Adrenal gland (tissue), 12 donors: Measurements from ENCODE around the gene NRAS. TPM values are rescaled to one million over a fixed set of nuclear protein-coding genes. Genes with fewer than 3 reads are reported as not detected.

Experiments used
- DNase-seq, 7 donors: peaks; one replicate each; pipeline ENCODE4 v3.0.0-alpha.2; 2019 to 2020
- H3K27ac ChIP-seq, 5 donors: fragments of 200-600 bp; sonication (generic) in 4 of 5; 1 replicate in 3 of 5; 2 replicates in 2 of 5; pipeline versions ENCODE4 v1.5.1 to v1.8.0; 2016 to 2020; ENCODE audit warnings: mild to moderate bottlenecking in 1 of 5
- H3K27me3 ChIP-seq: fragments of 200-600 bp; 2 replicates; pipeline ENCODE4 v1.8.0; 2021
- H3K36me3 ChIP-seq, 2 donors: fragments of 200-600 bp; replicated peaks in 1 of 2; 1 replicate in 1 of 2; 2 replicates in 1 of 2; pipeline versions ENCODE4 v1.5.1 to v1.8.0; 2018 to 2022
- H3K4me1 ChIP-seq, 2 donors: fragments of 200-600 bp; replicated peaks in 1 of 2; 1 replicate in 1 of 2; 2 replicates in 1 of 2; pipeline versions ENCODE4 v1.5.1 to v1.8.0; 2018 to 2021
- H3K4me3 ChIP-seq, 4 donors: fragments of 200-600 bp; sonication (generic) in 3 of 4; one replicate each; pipeline ENCODE4 v1.5.1; 2016 to 2018
- H3K9me3 ChIP-seq, 3 donors: fragments of 200-600 bp; sonication (generic) in 1 of 3; replicated peaks in 1 of 3; 1 replicate in 2 of 3; 2 replicates in 1 of 3; pipeline versions ENCODE4 v1.5.1 to v1.8.0; 2016 to 2021
- CTCF ChIP-seq, 6 experiments: fragments of 450-650 bp in 4 of 6; fragments of 200-600 bp in 2 of 6; sonication (generic) in 1 of 6; IDR thresholded peaks; 1 replicate in 5 of 6; 2 replicates in 1 of 6; pipeline versions ENCODE4 v1.5.1 to v1.8.0; 2016 to 2021; ENCODE audit warnings: antibody characterized with exemption in 6 of 6, mild to moderate bottlenecking in 2 of 6, moderate library complexity in 1 of 6
- POLR2A ChIP-seq, 2 donors: fragments of 450-650 bp; IDR thresholded peaks; one replicate each; pipeline ENCODE4 v1.6.1; 2017; ENCODE audit warnings: antibody characterized with exemption in 2 of 2, mild to moderate bottlenecking in 2 of 2, moderate library complexity in 1 of 2
- WGBS, 4 donors: extraction: QIAGEN DNeasy Blood & Tissue Kit in 2 of 4; methylation state at CpG; one replicate each; pipeline versions ENCODE4 v1.1.5 to v1.1.7; 2013 to 2017; 5-methylcytosine and 5-hydroxymethylcytosine counted together
- intact Hi-C, 2 donors: fragments of 100-400 bp; cut with DNase I; formaldehyde crosslinking; loops; one replicate each; pipeline versions ENCODE4 v1.14.1 to v1.15.0; 2022 to 2023
- polyA plus RNA-seq, 3 donors: library from polyadenylated mRNA; stranded (reverse); fragments of 200-250 nt in 2 of 3; fragments of 350-450 nt in 1 of 3; fragmentation: Illumina TruSeq in 1 of 3; extraction: RNeasy Lipid Tissue Mini Kit (QIAGEN cat#74804) in 1 of 3; gene quantifications; one replicate each; pipeline ENCODE4 v1.2.3, GENCODE V29; 2013 to 2014
- total RNA-seq, 9 donors: library from RNA; depleted of rRNA in 4 of 9; stranded (reverse); fragments of >200 nt in 4 of 9; fragments of 120-200 nt in 1 of 9; fragmentation: NEBNext Ultra II Directional in 1 of 9; extraction: Animal tissue kit (Norgen Biotek cat#: 25700) in 1 of 9; gene quantifications; one replicate each; pipeline versions ENCODE4 v1.1.0 to v1.2.4, GENCODE V29; 2013 to 2023
- donor health status: healthy with polysubstance abuse.
- donor health status: Bipolar disorder and iron deficiency.
- donor health status: DM: yes; HTN: yes; CAD: no.
- donor health status: DM: no; HTN: no; CAD: no.
- donor health status: DM: no; HTN: no; CAD: no.
- donor health status: DM: yes; HTN: yes; CAD: no.

The NRAS gene
- total and polyA plus RNA-seq, 12 donors, result 5.8 to 46.6 (median 18.7) TPM

GRCh38 chr1:114749835-114750234 is 33.3 kb upstream of the NRAS start:
- 79 to 83% (median 82%) methylated on average over 5 of the region's 5 CpGs for WGBS, 4 donors
- Histone ChIP-seq H3K9me3 (no peaks in the 10 kb centered on the region), H3K4me1 (peaks cover 40 to 71% of the 10 kb centered on the region in 2 donors), H3K27me3 (no peaks in the 10 kb centered on the region), H3K27ac (no peak overlapping the region), H3K36me3 (peaks cover 0 to 19% of the 10 kb centered on the region in 2 donors), H3K4me3 (no peak overlapping the region)
- TF ChIP-seq POLR2A (IDR thresholded peaks at IDR 0.05) (no peak), CTCF (IDR thresholded peaks at IDR 0.05) (no peak)
- no peak for DNase-seq
- intact Hi-C loops, result no loop called here

- WGBS, 4 donors, result 78 to 90% (median 84%) methylated on average over 6 of the region's 6 CpGs
- Histone ChIP-seq H3K27me3 (no peaks in the 10 kb centered on the region), H3K9me3 (no peaks in the 10 kb centered on the region), H3K36me3 (peaks cover 0 to 19% of the 10 kb centered on the region in 2 donors), H3K4me1 (peaks cover 12 to 44% of the 10 kb centered on the region in 2 donors), H3K4me3 (no peak overlapping the region), H3K27ac (no peak overlapping the region)
- no peak for DNase-seq
- TF ChIP-seq CTCF (IDR thresholded peaks at IDR 0.05) (no peak), POLR2A (IDR thresholded peaks at IDR 0.05) (no peak)
- intact Hi-C loops, result no loop called here
Measured at GRCh38 chr1:114746450-114747121, 30.0 kb upstream of the NRAS start.

- TF ChIP-seq CTCF (IDR thresholded peaks at IDR 0.05) (no peak), POLR2A (IDR thresholded peaks at IDR 0.05) (no peak)
- Histone ChIP-seq H3K27ac (no peak overlapping the region), H3K36me3 (peaks cover 0 to 19% of the 10 kb centered on the region in 2 donors), H3K4me3 (no peak overlapping the region), H3K9me3 (no peaks in the 10 kb centered on the region), H3K27me3 (no peaks in the 10 kb centered on the region), H3K4me1 (peaks cover 5 to 33% of the 10 kb centered on the region in 2 donors)
- no peak for DNase-seq
- intact Hi-C loops, result no loop called here
- WGBS, 4 donors, result 79 to 84% (median 80%) methylated on average over 2 of the region's 2 CpGs
Measured at GRCh38 chr1:114745291-114745690, 28.7 kb upstream of the NRAS start.

GRCh38 chr1:114741963-114742746 is 25.6 kb upstream of the NRAS start:
- Histone ChIP-seq H3K27ac (no peak overlapping the region), H3K27me3 (no peaks in the 10 kb centered on the region), H3K4me1 (peaks cover 1 to 14% of the 10 kb centered on the region in 2 donors), H3K9me3 (no peaks in the 10 kb centered on the region), H3K36me3 (peaks cover 0 to 22% of the 10 kb centered on the region in 2 donors), H3K4me3 (no peak overlapping the region)
- DNase-seq, result no peak
- TF ChIP-seq POLR2A (IDR thresholded peaks at IDR 0.05) (no peak), CTCF (IDR thresholded peaks at IDR 0.05) (no peak)
- intact Hi-C loops, result no loop called here
- WGBS, 4 donors, result 94 to 98% (median 97%) methylated on average over 11 of the region's 11 CpGs
